Liver (tissue), 9 donors: ENCODE results near the gene ACTN4. TPM values are rescaled to one million over a fixed set of nuclear protein-coding genes. Genes with fewer than 3 reads are reported as not detected.

ENCODE experiments used
- DNase-seq: peaks from one replicate; pipeline ENCODE4 v3.0.0-alpha.2; 2017; ENCODE audit warnings: low spot score
- H3K27ac ChIP-seq, 2 donors: one replicate each; pipeline ENCODE4 v1.7.0; 2013; ENCODE audit warnings: inconsistent platforms in 2 of 2, low read length in 2 of 2, control low read depth in 1 of 2, low read depth in 1 of 2, mild to moderate bottlenecking in 1 of 2
- H3K27me3 ChIP-seq, 4 donors: one replicate each; pipeline versions ENCODE4 v1.6.1 to v1.7.0; 2013; ENCODE audit warnings: low read length in 3 of 4, inconsistent platforms in 1 of 4, mild to moderate bottlenecking in 1 of 4, moderate library complexity in 1 of 4; ENCODE audit not compliant: control insufficient read depth in 4 of 4, insufficient read depth in 4 of 4
- H3K36me3 ChIP-seq, 4 donors: one replicate each; pipeline versions ENCODE4 v1.6.1 to v1.7.0; 2013; ENCODE audit warnings: low read length in 3 of 4, mild to moderate bottlenecking in 3 of 4, low read depth in 1 of 4, moderate library complexity in 1 of 4; ENCODE audit not compliant: control insufficient read depth in 4 of 4, insufficient read depth in 3 of 4
- H3K4me1 ChIP-seq, 4 donors: one replicate each; pipeline versions ENCODE4 v1.6.1 to v1.7.0; 2013; ENCODE audit warnings: low read length in 3 of 4, mild to moderate bottlenecking in 3 of 4, moderate library complexity in 1 of 4; ENCODE audit not compliant: control insufficient read depth in 4 of 4, insufficient read depth in 4 of 4
- H3K4me3 ChIP-seq, 3 donors: one replicate each; pipeline versions ENCODE4 v1.6.1 to v1.7.0; 2013; ENCODE audit warnings: low read length in 3 of 3, control low read depth in 1 of 3, low read depth in 1 of 3, mild to moderate bottlenecking in 1 of 3
- H3K9ac ChIP-seq, 2 donors: one replicate each; pipeline ENCODE4 v1.7.0; 2013; ENCODE audit warnings: low read length in 2 of 2, mild to moderate bottlenecking in 2 of 2, moderate library complexity in 2 of 2, control low read depth in 1 of 2, low read depth in 1 of 2
- H3K9me3 ChIP-seq, 4 donors: one replicate each; pipeline versions ENCODE4 v1.6.1 to v1.7.0; 2013; ENCODE audit warnings: low read length in 3 of 4; ENCODE audit not compliant: control insufficient read depth in 4 of 4
- ATF3 ChIP-seq: IDR thresholded peaks from 2 replicates; pipeline ENCODE4 v1.6.1; 2016; ENCODE audit warnings: antibody characterized with exemption
- EGR1 ChIP-seq, 2 donors: IDR thresholded peaks; 2 replicates each; pipeline ENCODE4 v1.6.1; 2016 to 2018; ENCODE audit warnings: antibody characterized with exemption in 2 of 2, low read depth in 2 of 2
- FOXA1 ChIP-seq: IDR thresholded peaks from 2 replicates; pipeline ENCODE4 v1.6.1; 2016; ENCODE audit warnings: antibody characterized with exemption
- FOXA2 ChIP-seq: IDR thresholded peaks from 2 replicates; pipeline ENCODE4 v1.6.1; 2016; ENCODE audit warnings: antibody characterized with exemption
- GABPA ChIP-seq, 2 donors: IDR thresholded peaks in 1 of 2; conservative IDR thresholded peaks in 1 of 2; 2 replicates each; pipeline ENCODE4 v1.6.1; 2016; ENCODE audit warnings: antibody characterized with exemption in 2 of 2, mild to moderate bottlenecking in 1 of 2, moderate library complexity in 1 of 2
- HNF4A ChIP-seq, 2 donors: conservative IDR thresholded peaks; 2 replicates each; pipeline ENCODE4 v1.6.1; 2016; ENCODE audit warnings: antibody characterized with exemption in 2 of 2, mild to moderate bottlenecking in 2 of 2
- HNF4G ChIP-seq: IDR thresholded peaks from 2 replicates; pipeline ENCODE4 v1.6.1; 2016; ENCODE audit warnings: antibody characterized with exemption
- JUND ChIP-seq, 2 donors: IDR thresholded peaks; 2 replicates each; pipeline ENCODE4 v1.6.1; 2016; ENCODE audit warnings: antibody characterized with exemption in 2 of 2
- NR2F2 ChIP-seq: IDR thresholded peaks from 2 replicates; pipeline ENCODE4 v1.6.1; 2016; ENCODE audit warnings: antibody characterized with exemption
- RAD21 ChIP-seq, 2 donors: IDR thresholded peaks; 2 replicates each; pipeline ENCODE4 v1.6.1; 2016; ENCODE audit warnings: antibody characterized with exemption in 2 of 2, mild to moderate bottlenecking in 2 of 2
- RXRA ChIP-seq, 2 donors: IDR thresholded peaks; 2 replicates each; pipeline ENCODE4 v1.6.1; 2017 to 2018; ENCODE audit warnings: antibody characterized with exemption in 2 of 2, mild to moderate bottlenecking in 1 of 2
- SP1 ChIP-seq: IDR thresholded peaks from 2 replicates; pipeline ENCODE4 v1.6.1; 2018; ENCODE audit warnings: antibody characterized with exemption, mild to moderate bottlenecking
- TAF1 ChIP-seq: conservative IDR thresholded peaks from 2 replicates; pipeline ENCODE4 v1.6.1; 2016; ENCODE audit warnings: antibody characterized with exemption, mild to moderate bottlenecking
- YY1 ChIP-seq: IDR thresholded peaks from 2 replicates; pipeline ENCODE4 v1.6.1; 2016; ENCODE audit warnings: antibody characterized with exemption, mild to moderate bottlenecking
- ZBTB33 ChIP-seq: IDR thresholded peaks from 2 replicates; pipeline ENCODE4 v1.6.1; 2016; ENCODE audit warnings: antibody characterized with exemption
- WGBS: extraction: QIAGEN DNeasy Blood & Tissue Kit; methylation state at CpG from one replicate; pipeline ENCODE4 v1.1.7; 2013; 5-methylcytosine and 5-hydroxymethylcytosine counted together
- polyA plus RNA-seq, 2 donors: library from polyadenylated mRNA; stranded (reverse) in 1 of 2; unstranded in 1 of 2; fragments of 200-250 nt in 1 of 2; fragments of >200 nt in 1 of 2; fragmentation: Nextera tagmentation in 1 of 2; extraction: Ambion mirVana in 1 of 2; gene quantifications; one replicate each; pipeline versions ENCODE4 v1.2.1 to v1.2.3, GENCODE V29; 2013 to 2015
- total RNA-seq, 2 donors: library from RNA; depleted of rRNA; stranded (reverse); fragments of >200 nt; gene quantifications; one replicate each; pipeline ENCODE4 v1.2.3, GENCODE V29; 2014
- TF ChIP-seq, protein P1 (sequence below): IDR thresholded peaks from 2 replicates; pipeline ENCODE4 v1.6.1; 2016; ENCODE audit warnings: antibody characterized with exemption
- donor health status: healthy.
- donor health status: healthy.
- donor health status: healthy.
- donor health status: healthy.
- donor health status: healthy.

The ACTN4 gene
- total and polyA plus RNA-seq, 4 donors = 35.4 to 164 (median 98.7) TPM

DNA sequence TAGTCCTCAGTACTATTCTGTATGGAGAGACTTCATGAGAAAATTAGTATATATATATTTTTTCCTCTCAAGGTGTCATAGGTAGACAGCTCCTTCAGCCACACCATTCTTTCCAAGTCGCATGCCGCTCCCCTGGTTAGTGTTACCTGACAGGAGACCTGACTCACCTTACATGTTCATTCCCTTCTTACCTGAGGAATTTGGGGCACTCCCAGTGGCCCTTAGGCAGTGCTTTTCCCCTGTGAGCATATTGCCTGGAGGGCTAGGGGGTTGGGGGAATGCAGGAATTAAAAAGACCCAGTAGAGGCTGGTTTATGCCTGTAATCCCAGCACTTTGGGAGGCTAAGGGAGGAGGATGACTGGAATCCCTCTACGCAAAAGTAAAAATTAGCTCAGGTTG lies 9.0 kb upstream of the ACTN4 start:
- Histone ChIP-seq H3K36me3 (peaks cover 3 to 7% (median 4%) of the 10 kb centered on the region in 4 donors), H3K4me3 (no peak overlapping the region), H3K9ac (no peak overlapping the region), H3K27me3 (no peaks in the 10 kb centered on the region), H3K4me1 (peaks cover 0 to 6% (median 0%) of the 10 kb centered on the region in 4 donors), H3K27ac (no peak overlapping the region), H3K9me3 (no peaks in the 10 kb centered on the region)
- WGBS = over 99% methylated on average over 3 of the region's 3 CpGs
- no peak for DNase-seq
- TF ChIP-seq RXRA (IDR thresholded peaks at IDR 0.05) (no peak), EGR1 (IDR thresholded peaks at IDR 0.05; ENCODE audit: low read depth in 2 of 2) (no peak), SP1 (no peak), ATF3 (no peak), JUND (IDR thresholded peaks at IDR 0.05) (no peak), YY1 (no peak), GABPA (IDR thresholded peaks at IDR 0.05 in 1 of 2, conservative IDR thresholded peaks at IDR 0.05 in 1 of 2) (no peak), ZBTB33 (no peak), HNF4G (no peak), HNF4A (conservative IDR thresholded peaks at IDR 0.05) (no peak), FOXA1 (no peak), RAD21 (IDR thresholded peaks at IDR 0.05) (no peak), TAF1 (no peak), NR2F2 (no peak)

GRCh38 chr19:38639679-38640078 lies 7.8 kb upstream of the ACTN4 start:
- Histone ChIP-seq H3K27ac (no peak overlapping the region), H3K9me3 (no peaks in the 10 kb centered on the region), H3K36me3 (peaks cover 3 to 7% (median 4%) of the 10 kb centered on the region in 4 donors), H3K9ac (no peak overlapping the region), H3K27me3 (no peaks in the 10 kb centered on the region), H3K4me1 (peaks cover 0 to 6% (median 0%) of the 10 kb centered on the region in 4 donors), H3K4me3 (no peak overlapping the region)
- no peak for DNase-seq
- WGBS = 89% methylated on average over 2 of the region's 2 CpGs
- TF ChIP-seq, protein P1, sequence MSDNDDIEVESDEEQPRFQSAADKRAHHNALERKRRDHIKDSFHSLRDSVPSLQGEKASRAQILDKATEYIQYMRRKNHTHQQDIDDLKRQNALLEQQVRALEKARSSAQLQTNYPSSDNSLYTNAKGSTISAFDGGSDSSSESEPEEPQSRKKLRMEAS = no peak
- TF ChIP-seq HNF4A (conservative IDR thresholded peaks at IDR 0.05) (no peak), ATF3 (no peak), NR2F2 (no peak), TAF1 (no peak), FOXA1 (no peak), YY1 (no peak), RXRA (IDR thresholded peaks at IDR 0.05) (no peak), FOXA2 (no peak), ZBTB33 (no peak), GABPA (IDR thresholded peaks at IDR 0.05 in 1 of 2, conservative IDR thresholded peaks at IDR 0.05 in 1 of 2) (no peak)
